ENCODE measurements around the gene ABCA12.

GRCh38 chr2:215149060-215149459 lies 10.6 kb upstream of the ABCA12 start:
- TF ChIP-seq, protein P1, sequence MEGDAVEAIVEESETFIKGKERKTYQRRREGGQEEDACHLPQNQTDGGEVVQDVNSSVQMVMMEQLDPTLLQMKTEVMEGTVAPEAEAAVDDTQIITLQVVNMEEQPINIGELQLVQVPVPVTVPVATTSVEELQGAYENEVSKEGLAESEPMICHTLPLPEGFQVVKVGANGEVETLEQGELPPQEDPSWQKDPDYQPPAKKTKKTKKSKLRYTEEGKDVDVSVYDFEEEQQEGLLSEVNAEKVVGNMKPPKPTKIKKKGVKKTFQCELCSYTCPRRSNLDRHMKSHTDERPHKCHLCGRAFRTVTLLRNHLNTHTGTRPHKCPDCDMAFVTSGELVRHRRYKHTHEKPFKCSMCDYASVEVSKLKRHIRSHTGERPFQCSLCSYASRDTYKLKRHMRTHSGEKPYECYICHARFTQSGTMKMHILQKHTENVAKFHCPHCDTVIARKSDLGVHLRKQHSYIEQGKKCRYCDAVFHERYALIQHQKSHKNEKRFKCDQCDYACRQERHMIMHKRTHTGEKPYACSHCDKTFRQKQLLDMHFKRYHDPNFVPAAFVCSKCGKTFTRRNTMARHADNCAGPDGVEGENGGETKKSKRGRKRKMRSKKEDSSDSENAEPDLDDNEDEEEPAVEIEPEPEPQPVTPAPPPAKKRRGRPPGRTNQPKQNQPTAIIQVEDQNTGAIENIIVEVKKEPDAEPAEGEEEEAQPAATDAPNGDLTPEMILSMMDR (IDR thresholded peaks at IDR 0.05): no peak
- no peak for TF ChIP-seq EZH2 (IDR thresholded peaks at IDR 0.05)
